K562 (cell line): Measurements from ENCODE around the gene NBEAL1. TPM values are rescaled to one million over a fixed set of nuclear protein-coding genes. Genes with fewer than 3 reads are reported as not detected.
A peak's percentile ranks its signal among the peaks of the same experiment; 100 is the strongest.

Experiments used
- ATAC-seq: fragments of 200-7000 bp; cut with Tn5 transposase; 3 replicates; pipeline ENCODE4 v1.9.1; 2020; ENCODE audit warnings: moderate library complexity
- BruUV-seq: library from RNA; stranded (reverse); fragments of 400-500 nt; replicated peaks from 2 replicates; lab custom pipeline; 2021; lab: Mats Ljungman, UMichigan
- CTCF ChIA-PET: fragments of 300-600 bp; formaldehyde crosslinking; extraction: SDS; loops from one replicate; lab custom pipeline; 2021; ENCODE audit warnings: low intra/inter-chr PET ratio; lab: Yijun Ruan, JAX
- POLR2A ChIA-PET: fragments of 300-600, 350-650 bp; sonication (Branson Sonifier 250); formaldehyde crosslinking; extraction: SDS; loops from one replicate; lab custom pipeline; 2021; ENCODE audit warnings: antibody characterized with exemption, inconsistent platforms; lab: Yijun Ruan, JAX
- DNase-seq, 4 experiments: peaks; one replicate each; pipeline versions ENCODE4 v3.0.0 to v3.0.0-alpha.2; 2011 to 2018; ENCODE audit warnings: low spot score in 3 of 4, mixed read lengths in 3 of 4; ENCODE audit errors: extremely low read depth in 1 of 4
- FAIRE-seq: peaks from 2 replicates; lab custom pipeline; 2011; peaks lifted over from hg19 to GRCh38; lab: Jason Lieb, UNC
- H2AFZ ChIP-seq: 2 replicates; pipeline ENCODE4 v1.6.0; 2011; ENCODE audit warnings: low read depth, low read length, control low read depth, inconsistent platforms
- H3K27ac ChIP-seq: fragments of 200-600 bp; 3 replicates; pipeline ENCODE4 v1.8.0; 2011; ENCODE audit warnings: low read depth, mild to moderate bottlenecking, control low read depth, inconsistent platforms, low read length, moderate library complexity, mixed read lengths; ENCODE audit errors: extremely low read depth
- H3K27me3 ChIP-seq, 2 experiments: fragments of 300-600 bp in 1 of 2; 2 replicates in 1 of 2; 3 replicates in 1 of 2; pipeline versions ENCODE4 v1.6.0 to v1.8.0; 2011; ENCODE audit warnings: inconsistent platforms in 2 of 2, low read length in 2 of 2, mild to moderate bottlenecking in 1 of 2, mixed read lengths in 1 of 2, moderate library complexity in 1 of 2; ENCODE audit not compliant: control insufficient read depth in 2 of 2, insufficient read depth in 2 of 2
- H3K36me3 ChIP-seq: fragments of 300-600 bp; 3 replicates; pipeline ENCODE4 v1.8.0; 2011; ENCODE audit warnings: mild to moderate bottlenecking, low read length, inconsistent platforms; ENCODE audit not compliant: control insufficient read depth, insufficient read depth
- H3K4me1 ChIP-seq, 2 experiments: fragments of 200-600 bp in 1 of 2; replicated peaks in 1 of 2; 2 replicates in 1 of 2; 3 replicates in 1 of 2; pipeline versions ENCODE4 v1.5.1 to v1.8.0; 2011; ENCODE audit warnings: inconsistent platforms in 2 of 2, low read length in 2 of 2, mild to moderate bottlenecking in 1 of 2, mixed read lengths in 1 of 2, moderate library complexity in 1 of 2; ENCODE audit not compliant: control insufficient read depth in 2 of 2, insufficient read depth in 2 of 2
- H3K4me2 ChIP-seq: 2 replicates; pipeline ENCODE4 v1.6.1; 2011; ENCODE audit warnings: low read length, control low read depth, inconsistent platforms, mixed read lengths; ENCODE audit not compliant: insufficient read depth
- H3K4me3 ChIP-seq: fragments of 200-600 bp; sonication (generic), shearing (Covaris generic); 2 replicates; pipeline ENCODE4 v1.5.1; 2016; ENCODE audit warnings: control low read depth, inconsistent platforms
- H3K79me2 ChIP-seq: fragments of 200-600 bp; 3 replicates; pipeline ENCODE4 v1.8.0; 2011; ENCODE audit warnings: low read length, inconsistent platforms; ENCODE audit not compliant: control insufficient read depth, insufficient read depth
- H3K9ac ChIP-seq, 2 experiments: 2 replicates each; pipeline versions ENCODE4 v1.6.0 to v1.6.1; 2011; ENCODE audit warnings: low read depth in 2 of 2, low read length in 2 of 2, control low read depth in 1 of 2, inconsistent platforms in 1 of 2, mild to moderate bottlenecking in 1 of 2, mixed read lengths in 1 of 2; ENCODE audit not compliant: insufficient read depth in 1 of 2
- H3K9me1 ChIP-seq: one replicate; pipeline ENCODE4 v1.6.0; 2011; ENCODE audit warnings: inconsistent platforms, mild to moderate bottlenecking, low read length, moderate library complexity; ENCODE audit not compliant: control insufficient read depth, insufficient read depth
- H3K9me3 ChIP-seq: replicated peaks from 2 replicates; pipeline ENCODE4 v1.5.1; 2011; ENCODE audit warnings: low read depth, low read length, inconsistent platforms; ENCODE audit not compliant: control insufficient read depth, insufficient read depth
- H4K20me1 ChIP-seq: replicated peaks from 2 replicates; pipeline ENCODE4 v1.6.1; 2011; ENCODE audit warnings: low read length, inconsistent platforms, mixed read lengths; ENCODE audit not compliant: control insufficient read depth, insufficient read depth
- ARID1B ChIP-seq: fragments of 450-650 bp; IDR thresholded peaks from 2 replicates; pipeline ENCODE4 v1.6.1; 2016; ENCODE audit warnings: antibody characterized with exemption, mild to moderate bottlenecking, inconsistent platforms
- ARID3A ChIP-seq: IDR thresholded peaks from 2 replicates; pipeline ENCODE4 v1.6.1; 2012; ENCODE audit warnings: low read depth, low read length, improper control_type of control experiment, borderline replicate concordance
- ETV5 ChIP-seq: sonication (generic); formaldehyde crosslinking; IDR thresholded peaks from 2 replicates; pipeline ENCODE4 v1.4.0; 2020; ENCODE audit warnings: low read depth, mild to moderate bottlenecking, missing genetic modification reagents
- KAT2B ChIP-seq: IDR thresholded peaks from one replicate; pipeline ENCODE4 v1.6.1; 2012; ENCODE audit warnings: low read depth, mild to moderate bottlenecking, control low read depth, inconsistent platforms, low read length, moderate library complexity
- KDM1A ChIP-seq, 2 experiments: fragments of 450-650 bp; IDR thresholded peaks; 2 replicates each; pipeline ENCODE4 v1.6.1; 2016; ENCODE audit warnings: mild to moderate bottlenecking in 2 of 2
- MCM7 ChIP-seq, 2 experiments: fragments of 450-650 bp; IDR thresholded peaks; 2 replicates each; pipeline ENCODE4 v1.6.1; 2016 to 2018
- MEF2A ChIP-seq: IDR thresholded peaks from 2 replicates; pipeline ENCODE4 v1.6.1; 2011; ENCODE audit warnings: low read depth, mild to moderate bottlenecking, low read length, moderate library complexity; ENCODE audit not compliant: control insufficient read depth
- MTA1 ChIP-seq: fragments of 450-650 bp; IDR thresholded peaks from 2 replicates; pipeline ENCODE4 v1.6.1; 2017; ENCODE audit warnings: borderline replicate concordance
- NFIX ChIP-seq: fragments of 250-450 bp; sonication (Bioruptor Pico); IDR thresholded peaks from 2 replicates; pipeline ENCODE4 v1.4.0; 2020; ENCODE audit warnings: low read depth, mild to moderate bottlenecking, moderate library complexity
- PHTF2 ChIP-seq: fragments of 250-450 bp; sonication (Bioruptor Pico); IDR thresholded peaks from 2 replicates; pipeline ENCODE4 v1.5.0; 2021; ENCODE audit warnings: mild to moderate bottlenecking
- RFX1 ChIP-seq: fragments of 450-650 bp; IDR thresholded peaks from 2 replicates; pipeline ENCODE4 v1.6.1; 2016; ENCODE audit warnings: mild to moderate bottlenecking, moderate library complexity
- U2AF2 ChIP-seq: fragments of 200-400 bp; formaldehyde crosslinking; optimal IDR thresholded peaks from 2 replicates; pipeline ENCODE3; 2017; ENCODE audit warnings: low read depth, mild to moderate bottlenecking, low read length
- ZFP30 ChIP-seq: fragments of 250-450 bp; sonication (Bioruptor Pico); IDR thresholded peaks from 2 replicates; pipeline ENCODE4 v1.8.0; 2022; ENCODE audit warnings: moderate library complexity, mild to moderate bottlenecking, inconsistent platforms, borderline replicate concordance
- ZKSCAN8 ChIP-seq: fragments of 200-800 bp; sonication (Bioruptor generic); IDR thresholded peaks from 2 replicates; pipeline ENCODE4 v1.6.1; 2016; ENCODE audit warnings: missing genetic modification characterization, missing compliant biosample characterization
- ZNF165 ChIP-seq: fragments of 250-450 bp; sonication (Bioruptor Pico); IDR thresholded peaks from 2 replicates; pipeline ENCODE4 v1.4.0; 2020; ENCODE audit warnings: borderline replicate concordance
- ZNF77 ChIP-seq: fragments of 250-450 bp; sonication (Bioruptor Pico); IDR thresholded peaks from 2 replicates; pipeline ENCODE4 v1.5.0; 2020
- WGBS: fragments of 100-300 bp; shearing (Covaris generic); methylation state at CpG from one replicate; pipeline ENCODE4 v1.1.6; 2016; ENCODE audit warnings: low coverage, mixed read lengths; ENCODE audit not compliant: insufficient coverage; ENCODE audit errors: missing lambda C conversion rate; 5-methylcytosine and 5-hydroxymethylcytosine counted together
- in situ Hi-C: fragments of 300-500 bp; cut with MboI; formaldehyde crosslinking; loops from 4 replicates; pipeline ENCODE4 v1.15.0; 2018; ENCODE audit warnings: inconsistent platforms, mixed read lengths
- intact Hi-C: fragments of 100-400 bp; cut with micrococcal nuclease; formaldehyde crosslinking; loops from 2 replicates; pipeline ENCODE4 v1.14.2; 2022
- polyA plus RNA-seq, 8 experiments: library from polyadenylated mRNA; depleted of rRNA in 4 of 8; stranded (reverse) in 5 of 8; unstranded in 3 of 8; fragments of >200 nt; fragmentation: Nextera tagmentation in 2 of 8; fragmentation: Illumina TruSeq in 1 of 8; extraction: Ambion mirVana in 2 of 8; extraction: Trizol in 1 of 8; gene quantifications; 2 replicates each; pipeline versions ENCODE4 v1.2.1 to v1.2.3, GENCODE V29; 2011 to 2014; ENCODE audit warnings: inconsistent platforms in 1 of 8, missing spikeins in 1 of 8
- total RNA-seq, 7 experiments: library from RNA; depleted of rRNA in 6 of 7; stranded (reverse); fragments of >200 nt in 6 of 7; fragmentation: Illumina TruSeq in 2 of 7; extraction: Trizol in 2 of 7; gene quantifications; 2 replicates each; pipeline versions ENCODE4 v1.2.1 to v1.2.3, GENCODE V29; 2011 to 2021; ENCODE audit warnings: low replicate concordance in 1 of 7

Gene NBEAL1
- total and polyA plus RNA-seq, 9 of the 15 experiments (the other 6 are each of a cell fraction or from before 2014, with no cell fraction given) = 2.1 to 13.5 (median 7.3) TPM

GRCh38 chr2:203021991-203022390 is 7.3 kb downstream of the NBEAL1 start:
- H3K36me3 ChIP-seq = peaks cover 3% of the 10 kb centered on the region; the same call in 1 of the 3 replicates
- intact Hi-C loops = no loop called here
- FAIRE-seq = no peak
- H3K9me3 ChIP-seq = no peaks in the 10 kb centered on the region
- ChIA-PET POLR2A (no interaction called here), CTCF (no interaction called here)
- H3K9me1 ChIP-seq = no peaks in the 10 kb centered on the region
- 0 out of 2 replicates have a peak overlapping the region, but pooled peaks have one; percentile 16 for H2AFZ ChIP-seq
- no peak for DNase-seq
- H3K9ac ChIP-seq = no peak overlapping the region
- H4K20me1 ChIP-seq = no peaks in the 10 kb centered on the region
- TF ChIP-seq KAT2B = no peak
- no peak for TF ChIP-seq NFIX (CRISPR knock-in tag)
- peak; percentile 7; the same call in 1 of the 2 replicates for TF ChIP-seq RFX1
- TF ChIP-seq ARID1B = no peak
- TF ChIP-seq ZKSCAN8 (CRISPR knock-in tag) = no peak
- no peak overlapping the region for H3K4me3 ChIP-seq
- H3K27me3 ChIP-seq = no peaks in the 10 kb centered on the region
- H3K4me1 ChIP-seq = peaks cover 4% of the 10 kb centered on the region in 2 experiments; a peak in 4 of 5 replicates
- in situ Hi-C loops = no loop called here
- ATAC-seq = peak; percentile 3; the same call in 1 of the 3 replicates
- no TSS peak for BruUV-seq
- peaks cover 35% of the 10 kb centered on the region for H3K79me2 ChIP-seq
- no peak overlapping the region; the same call in 1 of the 2 replicates for H3K4me2 ChIP-seq
- WGBS = 20% methylated on average over 2 of the region's 4 CpGs
- 0 out of 3 replicates have a peak overlapping the region, but pooled peaks have one; percentile 22 for H3K27ac ChIP-seq

- no peak overlapping the region for H3K4me3 ChIP-seq
- no peaks in the 10 kb centered on the region for H4K20me1 ChIP-seq
- ChIA-PET POLR2A (no interaction called here), CTCF (no interaction called here)
- H3K9me3 ChIP-seq = no peaks in the 10 kb centered on the region
- no peak overlapping the region for H3K4me2 ChIP-seq
- H3K79me2 ChIP-seq = peaks cover 28% of the 10 kb centered on the region
- no peak overlapping the region for H3K27ac ChIP-seq
- peaks cover 4% of the 10 kb centered on the region in 2 experiments; a peak in 3 of 5 replicates for H3K4me1 ChIP-seq
- intact Hi-C loops = no loop called here
- 83% methylated on average over 1 of the region's 1 CpG for WGBS
- H3K27me3 ChIP-seq = no peaks in the 10 kb centered on the region
- DNase-seq (no peak), ATAC-seq (no peak), FAIRE-seq (no peak)
- BruUV-seq = no TSS peak
- no peak overlapping the region for H3K9ac ChIP-seq
- peaks cover 3% of the 10 kb centered on the region; the same call in 1 of the 3 replicates for H3K36me3 ChIP-seq
- in situ Hi-C loops = no loop called here
- no peak overlapping the region for H2AFZ ChIP-seq
- H3K9me1 ChIP-seq = no peaks in the 10 kb centered on the region
- TF ChIP-seq ZNF77 (CRISPR knock-in tag) (no peak), MTA1 (no peak), MEF2A (no peak), ETV5 (CRISPR knock-in tag) (no peak), ZFP30 (CRISPR knock-in tag) (no peak), MCM7 (IDR thresholded peaks at IDR 0.05) (no peak), PHTF2 (CRISPR knock-in tag) (no peak), ZNF165 (CRISPR knock-in tag) (no peak), U2AF2 (no peak), KDM1A (IDR thresholded peaks at IDR 0.05) (no peak), ARID3A (no peak)
Observed at GRCh38 chr2:203022751-203023150, 8.1 kb downstream of the NBEAL1 start.
